GM20000 (cell line): Measurements from ENCODE around the gene MINK1.

Experiments used
- DNase-seq: peaks from one replicate; pipeline ENCODE4 v3.0.0; 2012; ENCODE audit warnings: low spot score
- TF ChIP-seq, protein P1 (sequence below): IDR thresholded peaks from 2 replicates; pipeline ENCODE4 v1.5.1; 2012; ENCODE audit warnings: mild to moderate bottlenecking, control low read depth; ENCODE audit errors: extremely low read depth, missing control alignments

MINK1 gene

DNA sequence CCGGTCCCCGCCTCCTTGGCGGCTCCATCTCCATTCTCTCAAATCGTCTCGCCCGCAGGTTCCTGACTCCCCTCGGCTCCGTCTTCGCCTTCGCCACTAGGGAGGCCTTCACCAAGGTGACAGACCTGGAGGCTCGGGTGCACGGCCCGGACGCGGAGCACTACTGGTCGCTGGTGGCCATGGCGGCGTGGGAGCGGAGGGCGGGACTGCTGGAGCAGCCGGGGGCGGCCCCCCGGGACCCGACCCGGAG lies 43.5 kb upstream of the MINK1 start:
- TF ChIP-seq, protein P1, sequence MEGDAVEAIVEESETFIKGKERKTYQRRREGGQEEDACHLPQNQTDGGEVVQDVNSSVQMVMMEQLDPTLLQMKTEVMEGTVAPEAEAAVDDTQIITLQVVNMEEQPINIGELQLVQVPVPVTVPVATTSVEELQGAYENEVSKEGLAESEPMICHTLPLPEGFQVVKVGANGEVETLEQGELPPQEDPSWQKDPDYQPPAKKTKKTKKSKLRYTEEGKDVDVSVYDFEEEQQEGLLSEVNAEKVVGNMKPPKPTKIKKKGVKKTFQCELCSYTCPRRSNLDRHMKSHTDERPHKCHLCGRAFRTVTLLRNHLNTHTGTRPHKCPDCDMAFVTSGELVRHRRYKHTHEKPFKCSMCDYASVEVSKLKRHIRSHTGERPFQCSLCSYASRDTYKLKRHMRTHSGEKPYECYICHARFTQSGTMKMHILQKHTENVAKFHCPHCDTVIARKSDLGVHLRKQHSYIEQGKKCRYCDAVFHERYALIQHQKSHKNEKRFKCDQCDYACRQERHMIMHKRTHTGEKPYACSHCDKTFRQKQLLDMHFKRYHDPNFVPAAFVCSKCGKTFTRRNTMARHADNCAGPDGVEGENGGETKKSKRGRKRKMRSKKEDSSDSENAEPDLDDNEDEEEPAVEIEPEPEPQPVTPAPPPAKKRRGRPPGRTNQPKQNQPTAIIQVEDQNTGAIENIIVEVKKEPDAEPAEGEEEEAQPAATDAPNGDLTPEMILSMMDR, result no peak
- no peak for DNase-seq

DNA sequence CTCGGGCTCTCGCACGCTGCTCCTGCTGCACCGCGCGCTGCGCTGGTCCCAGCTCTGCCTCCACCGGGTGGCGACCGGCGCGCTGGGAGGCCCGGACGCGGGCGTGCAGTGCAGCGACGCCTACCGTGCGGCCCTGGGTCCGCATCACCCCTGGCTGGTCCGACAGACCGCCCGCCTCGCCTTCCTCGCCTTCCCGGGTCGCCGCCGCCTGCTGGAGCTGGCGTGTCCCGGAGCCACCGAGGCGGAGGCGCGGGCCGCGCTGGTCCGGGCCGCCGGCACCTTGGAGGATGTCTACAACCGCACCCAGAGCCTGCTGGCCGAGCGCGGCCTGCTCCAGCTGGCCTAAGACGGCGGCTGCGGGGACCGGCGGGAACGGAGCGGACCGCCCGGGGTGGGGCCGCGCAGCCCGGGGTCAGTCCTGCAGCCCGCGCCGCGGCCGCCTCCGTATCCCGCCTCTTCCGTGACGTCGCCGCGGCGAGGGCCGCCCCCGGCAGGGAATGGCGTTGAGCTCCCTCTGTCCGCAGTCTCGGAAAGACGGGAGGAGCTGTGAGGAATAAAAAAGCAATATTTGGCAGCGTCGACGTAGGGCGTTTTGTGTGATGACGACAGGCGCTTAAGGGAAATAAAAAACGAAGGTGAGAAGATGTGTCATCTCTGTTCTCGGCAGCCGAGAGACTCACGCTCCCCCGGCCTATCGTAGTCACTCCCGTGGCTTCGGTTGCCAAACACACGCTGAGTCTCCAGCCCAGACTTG lies 43.0 kb upstream of the MINK1 start:
- peak; percentile 97 for DNase-seq
- TF ChIP-seq, protein P1, result peak; percentile 84

DNA sequence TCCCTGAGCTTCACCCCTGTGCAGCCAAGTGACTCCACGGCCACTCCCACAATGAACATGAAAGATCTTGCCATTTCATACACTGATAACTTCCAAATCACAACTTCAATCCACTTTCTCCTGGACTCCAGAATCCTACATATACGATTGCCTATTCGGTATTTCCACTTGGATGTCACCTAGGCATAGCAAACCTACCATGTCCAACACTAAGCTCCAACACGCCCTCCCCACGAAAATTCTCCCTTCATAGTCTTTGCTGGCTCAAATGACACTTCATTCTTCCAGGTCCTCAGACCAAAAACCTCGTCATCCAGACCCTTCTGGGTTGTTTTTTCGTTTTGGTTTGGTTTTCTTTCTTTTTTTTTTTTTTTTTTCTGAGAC lies 42.4 kb upstream of the MINK1 start:
- no peak for DNase-seq
- TF ChIP-seq, protein P1, result no peak

DNA sequence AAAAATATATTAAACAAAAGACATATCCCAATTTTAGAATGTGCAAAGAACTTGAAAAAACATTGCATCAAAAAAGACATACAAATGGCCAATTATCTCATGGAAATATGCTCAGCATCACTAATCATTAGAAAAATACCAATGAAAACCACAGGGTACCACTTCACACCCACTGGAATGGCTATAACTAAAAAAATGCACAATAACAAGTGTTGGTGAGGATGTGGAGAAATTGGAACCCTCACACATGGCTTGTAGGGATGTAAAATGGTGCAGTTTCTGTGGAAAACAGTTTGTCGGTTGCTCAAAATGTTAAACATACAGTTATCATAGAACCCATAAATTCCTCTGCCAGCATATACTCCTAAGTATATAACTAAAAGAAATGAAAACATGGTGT lies 38.0 kb upstream of the MINK1 start:
- TF ChIP-seq, protein P1, result no peak
- DNase-seq, result no peak

DNA sequence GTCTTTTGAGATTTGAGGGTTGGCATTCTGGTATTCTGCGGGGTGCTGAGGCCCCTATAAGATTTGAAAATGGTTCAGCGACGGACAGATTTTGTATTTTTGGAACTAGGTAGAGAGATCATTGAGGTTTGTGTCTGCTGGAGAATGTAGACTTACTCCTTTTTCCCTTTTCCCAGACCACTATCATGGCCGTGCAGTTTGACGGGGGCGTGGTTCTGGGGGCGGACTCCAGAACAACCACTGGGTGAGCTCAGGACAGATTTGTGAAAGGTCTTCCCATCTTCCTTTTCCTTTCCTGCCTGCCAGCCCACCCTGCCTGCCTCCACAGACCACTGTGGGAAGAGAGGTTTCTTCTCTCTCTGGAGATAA lies 36.6 kb upstream of the MINK1 start:
- TF ChIP-seq, protein P1, result no peak
- DNase-seq, result no peak

DNA sequence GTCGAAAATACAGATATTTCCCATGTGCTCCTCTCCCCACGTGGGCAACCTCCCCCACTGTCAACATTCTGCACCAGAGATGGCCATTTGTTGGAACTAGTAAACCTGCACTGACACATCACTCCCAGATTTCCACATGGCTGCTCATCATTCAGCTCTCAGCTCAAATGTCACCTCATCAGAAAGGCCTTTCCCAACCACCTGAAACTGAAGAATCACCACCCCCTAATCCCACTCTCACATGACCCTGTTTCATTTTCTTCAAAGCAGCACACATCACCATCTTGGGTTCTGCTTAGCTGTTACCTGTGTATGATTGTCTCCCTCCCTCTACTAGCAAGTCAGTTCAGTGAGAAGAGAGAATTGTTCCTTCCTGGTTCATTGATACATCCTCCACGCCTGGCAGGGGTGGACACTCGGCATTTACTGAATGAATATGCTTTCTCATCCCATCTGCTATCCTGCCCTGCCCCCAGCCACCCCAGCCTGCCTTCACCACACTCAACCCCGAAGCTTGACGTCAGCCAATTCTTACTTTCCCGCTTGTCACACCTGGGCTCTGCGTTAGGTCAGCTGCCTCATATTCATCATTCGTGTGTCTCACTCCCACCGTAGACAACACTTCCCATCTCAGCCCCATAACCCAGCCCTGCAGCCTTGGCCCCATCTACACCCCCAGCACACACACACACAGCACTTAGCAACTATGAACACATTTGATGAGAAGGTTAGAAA lies 32.5 kb upstream of the MINK1 start:
- TF ChIP-seq, protein P1, result no peak
- DNase-seq, result no peak

DNA sequence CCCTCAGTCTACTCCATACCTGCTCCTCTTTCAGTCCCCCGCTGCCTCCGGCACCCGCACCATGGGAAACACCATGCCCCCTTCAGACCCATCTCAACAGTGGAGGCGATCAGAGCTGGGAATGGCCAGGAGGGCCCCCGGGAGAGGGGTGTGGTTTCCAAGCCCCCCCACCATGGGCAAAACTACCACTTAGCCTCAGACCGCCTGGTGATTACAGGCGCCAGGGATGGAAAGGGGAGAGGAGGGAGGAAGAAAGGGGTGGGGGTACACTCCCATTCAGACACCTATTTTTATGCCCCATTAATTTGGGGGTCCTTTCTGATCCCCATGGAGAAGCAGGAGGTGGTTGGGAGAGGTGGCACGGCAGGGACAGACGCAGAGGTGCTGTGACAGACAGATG lies 30.9 kb upstream of the MINK1 start, which contains the start of gene C17orf114:
Gene C17orf114 (minus strand): TSS at position 101 of the 400 bp plus-strand sequence.
- TF ChIP-seq, protein P1, result no peak
- DNase-seq, result no peak
